Hepatocyte (in vitro differentiated cells): ENCODE results near the gene TPX2.

Experiments used
- CTCF ChIP-seq: fragments of 200-600 bp; sonication (generic); IDR thresholded peaks from 2 replicates; pipeline ENCODE4 v1.5.1; 2016; ENCODE audit warnings: antibody characterized with exemption, mild to moderate bottlenecking; ENCODE audit not compliant: poor library complexity
- EZH2 ChIP-seq: fragments of 200-600 bp; sonication (generic); IDR thresholded peaks from 2 replicates; pipeline ENCODE4 v1.6.1; 2016; ENCODE audit warnings: antibody characterized with exemption, mild to moderate bottlenecking, borderline replicate concordance
- EZH2phosphoT487 ChIP-seq: fragments of 200-600 bp; sonication (generic); IDR thresholded peaks from one replicate; pipeline ENCODE4 v1.6.1; 2018; ENCODE audit warnings: antibody characterized with exemption, mild to moderate bottlenecking, low read depth, moderate library complexity; ENCODE audit not compliant: unreplicated experiment, severe bottlenecking

- TF ChIP-seq CTCF (no peak), EZH2 (no peak), EZH2phosphoT487 (no peak)
Observed at GRCh38 chr20:31806564-31807355, 67.7 kb downstream of the TPX2 start.
